ENCODE results near the gene RNF121. TPM values are rescaled to one million over a fixed set of nuclear protein-coding genes. Genes with fewer than 3 reads are reported as not detected.

Gene RNF121
- total RNA-seq, 1 experiment from 2014 or later: 56.9 TPM

GRCh38 chr11:72004515-72005346, 75.9 kb downstream of the RNF121 start:
- Histone ChIP-seq H2BK12ac (ENCODE audit: insufficient read length, low read depth, low read length) (no peak overlapping the region), H3K23ac (ENCODE audit: insufficient read length, low read depth, low read length) (no peak overlapping the region), H3K56ac (ENCODE audit: insufficient read length, low read depth, low read length) (no peak overlapping the region), H3K9ac (ENCODE audit: extremely low read depth, insufficient read length, low read length) (no peak overlapping the region), H3T11ph (ENCODE audit: low read length) (no peak overlapping the region), H3K79me2 (ENCODE audit: insufficient read depth, low read length) (no peaks in the 10 kb centered on the region), H3K4me2 (ENCODE audit: insufficient read depth, insufficient read length, low read length) (no peak overlapping the region), H4K20me1 (ENCODE audit: control insufficient read depth, insufficient read depth, insufficient read length) (peaks cover 2% of the 10 kb centered on the region), H2BK15ac (ENCODE audit: low read depth, low read length) (no peak overlapping the region), H3K14ac (ENCODE audit: insufficient read depth, low read length) (no peak overlapping the region), H4K5ac (ENCODE audit: insufficient read length, low read depth, low read length) (no peak overlapping the region), H3K4ac (ENCODE audit: low read depth, low read length) (no peak overlapping the region), H3K18ac (ENCODE audit: insufficient read length, low read depth, low read length) (no peak overlapping the region), H2AK5ac (ENCODE audit: insufficient read length, low read length) (no peak overlapping the region), H2BK120ac (ENCODE audit: low read depth, low read length, poor library complexity, severe bottlenecking) (no peak overlapping the region), H4K91ac (ENCODE audit: insufficient read length, low read depth, low read length) (no peak overlapping the region), H2AFZ (ENCODE audit: low read length) (no peak overlapping the region), H3K23me2 (ENCODE audit: insufficient read length, low read depth, low read length, poor library complexity, severe bottlenecking) (no peaks in the 10 kb centered on the region), H2BK20ac (ENCODE audit: low read depth, low read length, poor library complexity, severe bottlenecking) (no peak overlapping the region), H3K79me1 (ENCODE audit: insufficient read depth, low read depth, low read length, poor library complexity, severe bottlenecking) (no peaks in the 10 kb centered on the region), H3K4me1 (ENCODE audit: insufficient read depth, low read length) (no peaks in the 10 kb centered on the region), H2BK5ac (ENCODE audit: insufficient read length, low read length) (no peak overlapping the region), H3K9me3 (ENCODE audit: control insufficient read depth, low read depth, low read length) (no peaks in the 10 kb centered on the region), H3K27ac (ENCODE audit: insufficient read length, low read depth, low read length) (no peak overlapping the region), H3K27me3 (ENCODE audit: insufficient read depth, low read length) (no peaks in the 10 kb centered on the region), H4K8ac (replicated peaks; ENCODE audit: insufficient read length, low read depth, low read length) (no peak overlapping the region)
- H3K27me3 Mint-ChIP-seq (ENCODE audit: low read depth): peaks cover 9% of the 10 kb centered on the region; the same call in 1 of the 2 replicates
- no CpG with 5 or more reads among the region's 16 CpGs for WGBS (ENCODE audit: extremely low coverage, insufficient read length, low lambda C conversion rate)
- H3K9me3 Mint-ChIP-seq: no peaks in the 10 kb centered on the region
- peaks cover 52 to 87% (median 79%) of the 10 kb centered on the region in 3 experiments; a peak in 6 of 7 replicates for H3K36me3 Mint-ChIP-seq (ENCODE audit: insufficient read depth in 1 of 3, low read depth in 3 of 3)
- TF ChIP-seq CTCF (conservative IDR thresholded peaks at IDR 0.05): no peak
- H3K4me1 Mint-ChIP-seq: no peaks in the 10 kb centered on the region
- DNase-seq: no peak
- no peak overlapping the region for H3K27ac Mint-ChIP-seq
- no peak overlapping the region for H3K4me3 Mint-ChIP-seq

All from H9 (cell line).